CD4-positive, alpha-beta memory T cell (primary cell): Measurements from ENCODE around the gene ALG1. TPM values are rescaled to one million over a fixed set of nuclear protein-coding genes. Genes with fewer than 3 reads are reported as not detected.
"Not testable (repeated sequence)": the region's sequence is repeated elsewhere in the genome, so short reads cannot be mapped to it uniquely, and the experiment has no call there.

Source experiments
- CTCF ChIA-PET: fragments of 350-600 bp; sonication (Branson Sonifier 250); formaldehyde crosslinking; loops from one replicate; lab custom pipeline; 2021; ENCODE audit warnings: inconsistent platforms; ENCODE audit not compliant: partially characterized antibody; lab: Charles Lee
- POLR2A ChIA-PET: fragments of 350-600 bp; sonication (Branson Sonifier 250); formaldehyde crosslinking; loops from one replicate; lab custom pipeline; 2021; ENCODE audit not compliant: partially characterized antibody; lab: Charles Lee
- DNase-seq, 5 donors: peaks; one replicate each; pipeline versions ENCODE4 v3.0.0 to v3.0.0-alpha.2; 2020 to 2022; ENCODE audit warnings: mixed read lengths in 1 of 5
- H3K27ac ChIP-seq: one replicate; pipeline ENCODE4 v1.7.0; 2013; ENCODE audit warnings: low read depth, low read length
- H3K27me3 ChIP-seq: 2 replicates; pipeline ENCODE4 v1.7.0; 2013; ENCODE audit warnings: mild to moderate bottlenecking, low read length, moderate library complexity; ENCODE audit not compliant: insufficient read depth
- H3K36me3 ChIP-seq: 2 replicates; pipeline ENCODE4 v1.7.0; 2013; ENCODE audit warnings: mild to moderate bottlenecking, low read length, moderate library complexity; ENCODE audit not compliant: insufficient read depth
- H3K4me1 ChIP-seq: 2 replicates; pipeline ENCODE4 v1.7.0; 2013; ENCODE audit warnings: mild to moderate bottlenecking, low read length, moderate library complexity; ENCODE audit not compliant: insufficient read depth
- H3K4me3 ChIP-seq, 2 donors: one replicate each; pipeline ENCODE4 v1.7.0; 2013; ENCODE audit warnings: low read length in 2 of 2, mild to moderate bottlenecking in 1 of 2
- H3K9me3 ChIP-seq, 2 donors: one replicate each; pipeline ENCODE4 v1.7.0; 2013; ENCODE audit warnings: low read length in 2 of 2, control low read depth in 1 of 2; ENCODE audit not compliant: control insufficient read depth in 1 of 2
- H3K27ac Mint-ChIP-seq, 7 donors: one replicate each; pipeline ENCODE4 v1.8.0; 2020 to 2021; ENCODE audit warnings: mixed read lengths in 7 of 7, mild to moderate bottlenecking in 6 of 7, inconsistent platforms in 3 of 7, moderate library complexity in 3 of 7
- H3K27me3 Mint-ChIP-seq, 2 donors: one replicate each; pipeline ENCODE4 v1.8.0; 2020 to 2021; ENCODE audit warnings: mixed read lengths in 2 of 2
- H3K36me3 Mint-ChIP-seq, 2 donors: one replicate each; pipeline ENCODE4 v1.8.0; 2020 to 2021; ENCODE audit warnings: mixed read lengths in 2 of 2, inconsistent platforms in 1 of 2, mild to moderate bottlenecking in 1 of 2
- H3K4me1 Mint-ChIP-seq, 4 donors: one replicate each; pipeline ENCODE4 v1.8.0; 2020 to 2021; ENCODE audit warnings: mixed read lengths in 4 of 4, mild to moderate bottlenecking in 1 of 4
- H3K4me3 Mint-ChIP-seq, 8 donors: one replicate each; pipeline ENCODE4 v1.8.0; 2020 to 2021; ENCODE audit warnings: mixed read lengths in 8 of 8, mild to moderate bottlenecking in 7 of 8, moderate library complexity in 6 of 8, inconsistent platforms in 3 of 8
- H3K9me3 Mint-ChIP-seq, 8 donors: one replicate each; pipeline ENCODE4 v1.8.0; 2020 to 2021; ENCODE audit warnings: mixed read lengths in 8 of 8, mild to moderate bottlenecking in 5 of 8, inconsistent platforms in 3 of 8, moderate library complexity in 1 of 8
- intact Hi-C: fragments of 100-400 bp; cut with micrococcal nuclease; formaldehyde crosslinking; loops from one replicate; pipeline ENCODE4 v1.15.1; 2023
- polyA plus RNA-seq, 2 donors: library from polyadenylated mRNA; unstranded; fragments of 300-500 nt; fragmentation: Illumina TruSeq; gene quantifications; one replicate each; pipeline ENCODE4 v1.2.3, GENCODE V29; 2021
- total RNA-seq, 2 experiments: library from RNA; stranded (reverse); gene quantifications; one replicate each; pipeline ENCODE4 v1.2.3, GENCODE V29; 2021

The ALG1 gene
- total and polyA plus RNA-seq, 4 experiments from 2014 or later, result 23.5 to 34.0 (median 27.7) TPM

- CTCF ChIA-PET, result interaction anchor here (0.6 kb wide), 1 partner anchor 16 kb away, joined by 4 read pairs; no protein-coding TSS in a partner anchor
- peak overlapping the region; percentile 56 for H3K27ac ChIP-seq
These were observed 26.8 kb downstream of the ALG1 start for GRCh38 chr16:5098221-5099159.

DNA sequence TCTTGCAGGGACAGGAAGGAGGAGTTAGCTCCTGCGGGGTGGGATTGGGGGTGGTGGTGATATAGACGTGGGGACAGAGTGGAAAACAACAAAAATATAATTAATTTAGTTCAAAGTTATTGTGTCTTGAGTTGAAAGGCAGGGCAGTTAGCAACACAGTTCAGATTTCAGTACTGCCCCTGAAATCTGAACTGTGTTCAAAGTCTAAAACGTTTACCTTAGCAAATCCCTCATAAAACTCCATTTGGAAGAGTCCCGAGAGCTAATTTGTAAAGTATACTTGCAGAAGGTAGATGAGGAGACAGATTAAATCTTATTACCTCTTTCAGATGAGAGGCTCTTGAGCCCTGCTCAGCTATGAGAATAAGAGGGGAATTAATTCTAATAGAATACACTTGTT, 27.5 kb downstream of the ALG1 start:
- H3K36me3 Mint-ChIP-seq, H3K27ac ChIP-seq, CTCF ChIA-PET, H3K4me1 ChIP-seq, DNase-seq, H3K36me3 ChIP-seq, H3K9me3 ChIP-seq, H3K9me3 Mint-ChIP-seq, H3K27me3 ChIP-seq, H3K27me3 Mint-ChIP-seq, H3K4me3 ChIP-seq, intact Hi-C loops: not testable (repeated sequence)
- H3K4me1 Mint-ChIP-seq, result peaks cover 8 to 24% (median 12%) of the 10 kb centered on the region in 4 donors
- peak overlapping the region in 6 of 7 donors; percentile 83 to 99 (median 86) for H3K27ac Mint-ChIP-seq
- peak overlapping the region; percentile 83 to 97 (median 95) for H3K4me3 Mint-ChIP-seq
- POLR2A ChIA-PET, result interaction anchor here (1.6 to 1.9 kb wide), 2 partner anchors 27 to 365 kb away, joined by 5 to 15 read pairs; partner anchors contain the start of genes ALG1, ANKS3 and DNAAF8

More at GRCh38 chr16:5098221-5099159, 26.8 kb downstream of the ALG1 start:
- H3K4me3 Mint-ChIP-seq, result peak overlapping the region; percentile 92 to 97 (median 96)
- POLR2A ChIA-PET, result interaction anchor here (0.8 to 1.9 kb wide), 4 partner anchors 27 to 364 kb away, joined by 5 to 15 read pairs (median 8); partner anchors contain the start of genes ALG1, ANKS3, DNAAF8 and GLYR1
- peak; percentile 73 to 98 (median 98) for DNase-seq
- H3K4me1 Mint-ChIP-seq, result peaks cover 8 to 24% (median 12%) of the 10 kb centered on the region in 4 donors
- H3K36me3 ChIP-seq, intact Hi-C loops, H3K9me3 Mint-ChIP-seq, H3K27me3 Mint-ChIP-seq, H3K27me3 ChIP-seq, H3K4me1 ChIP-seq, H3K36me3 Mint-ChIP-seq, H3K9me3 ChIP-seq: not testable (repeated sequence)
- peak overlapping the region; percentile 87 to 99 (median 99) for H3K27ac Mint-ChIP-seq
- peak overlapping the region in 1 of 2 donors; percentile 51 for H3K4me3 ChIP-seq

DNA sequence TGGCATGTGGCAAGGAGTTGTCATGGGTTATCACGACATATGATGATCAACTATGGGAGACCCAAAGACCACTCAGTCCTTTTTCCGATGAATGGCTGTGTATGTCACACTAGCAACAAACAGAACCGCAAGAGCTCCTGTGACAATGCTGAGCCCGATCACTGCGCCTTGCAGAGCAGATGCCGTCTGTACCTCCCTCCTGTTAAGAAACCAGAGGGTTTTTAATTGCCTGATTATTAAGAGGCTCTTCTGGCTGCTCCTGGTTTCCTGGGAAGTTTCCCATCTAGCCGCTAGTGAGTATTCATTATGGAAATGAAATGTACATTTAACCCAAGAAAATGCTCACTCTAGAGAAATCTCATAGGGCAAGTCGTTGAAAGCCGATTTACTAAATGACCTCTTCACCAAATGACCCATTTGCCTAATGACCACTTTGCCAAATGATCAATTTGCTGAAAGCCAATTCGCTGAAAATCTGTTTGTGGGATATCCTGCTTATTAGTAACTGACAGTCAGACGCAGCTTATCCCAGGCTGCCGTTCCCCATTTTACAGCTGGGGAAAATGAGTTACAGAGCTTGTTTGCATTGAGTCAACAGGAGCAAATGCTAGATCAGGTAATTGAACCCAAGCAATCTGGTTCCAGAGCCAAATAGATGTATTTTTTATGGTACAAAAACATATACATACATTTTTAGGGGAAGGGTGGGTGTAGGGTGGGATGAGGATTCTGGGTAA, 31.8 kb downstream of the ALG1 start:
- H3K4me3 Mint-ChIP-seq, H3K27me3 ChIP-seq, H3K27ac ChIP-seq, H3K27ac Mint-ChIP-seq, H3K36me3 ChIP-seq, H3K9me3 Mint-ChIP-seq, POLR2A ChIA-PET, H3K27me3 Mint-ChIP-seq, H3K9me3 ChIP-seq, H3K4me1 Mint-ChIP-seq, intact Hi-C loops, DNase-seq, H3K4me1 ChIP-seq, H3K4me3 ChIP-seq, CTCF ChIA-PET, H3K36me3 Mint-ChIP-seq: not testable (repeated sequence)

DNA sequence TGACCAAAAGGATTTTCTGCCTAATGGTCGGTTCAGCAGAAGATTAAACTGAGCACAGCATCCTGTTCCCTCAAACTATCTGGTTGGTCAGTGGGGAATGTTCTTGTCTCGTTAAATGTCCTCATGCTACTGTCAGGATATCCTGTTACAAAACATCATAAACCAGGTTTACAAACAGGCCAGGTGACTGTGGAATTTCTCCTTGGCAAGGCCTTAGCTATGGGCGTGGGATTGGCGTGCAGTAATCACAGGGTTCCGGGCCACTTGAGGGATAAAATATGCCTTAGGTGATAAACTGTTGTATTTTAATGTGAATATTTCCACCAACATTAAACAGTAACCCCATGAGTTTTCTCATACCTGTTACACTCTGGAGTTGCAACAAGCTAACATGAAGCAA, 33.4 kb downstream of the ALG1 start:
- H3K27ac ChIP-seq, H3K36me3 Mint-ChIP-seq, DNase-seq, H3K4me3 ChIP-seq, H3K4me1 Mint-ChIP-seq, CTCF ChIA-PET, H3K9me3 Mint-ChIP-seq, H3K27me3 ChIP-seq, H3K4me1 ChIP-seq, H3K36me3 ChIP-seq, H3K27me3 Mint-ChIP-seq, intact Hi-C loops, H3K9me3 ChIP-seq, H3K27ac Mint-ChIP-seq, POLR2A ChIA-PET, H3K4me3 Mint-ChIP-seq: not testable (repeated sequence)

- H3K27me3 Mint-ChIP-seq, result peaks cover 0 to 6% of the 10 kb centered on the region in 2 donors
- H3K4me1 Mint-ChIP-seq, result no peaks in the 10 kb centered on the region
- H3K4me3 ChIP-seq, result no peak overlapping the region
- H3K4me3 Mint-ChIP-seq, result no peak overlapping the region
- ChIA-PET POLR2A (no interaction called here), CTCF (no interaction called here)
- no peaks in the 10 kb centered on the region for H3K36me3 ChIP-seq
- H3K36me3 Mint-ChIP-seq, result no peaks in the 10 kb centered on the region
- intact Hi-C loops, result no loop called here
- no peaks in the 10 kb centered on the region for H3K9me3 ChIP-seq
- H3K27ac ChIP-seq, result no peak overlapping the region
- H3K27ac Mint-ChIP-seq, result no peak overlapping the region
- H3K27me3 ChIP-seq, result no peaks in the 10 kb centered on the region
- H3K9me3 Mint-ChIP-seq, result no peaks in the 10 kb centered on the region
- H3K4me1 ChIP-seq, result no peaks in the 10 kb centered on the region
- no peak for DNase-seq
These were observed 37.0 kb downstream of the ALG1 start for GRCh38 chr16:5108505-5109158.

DNA sequence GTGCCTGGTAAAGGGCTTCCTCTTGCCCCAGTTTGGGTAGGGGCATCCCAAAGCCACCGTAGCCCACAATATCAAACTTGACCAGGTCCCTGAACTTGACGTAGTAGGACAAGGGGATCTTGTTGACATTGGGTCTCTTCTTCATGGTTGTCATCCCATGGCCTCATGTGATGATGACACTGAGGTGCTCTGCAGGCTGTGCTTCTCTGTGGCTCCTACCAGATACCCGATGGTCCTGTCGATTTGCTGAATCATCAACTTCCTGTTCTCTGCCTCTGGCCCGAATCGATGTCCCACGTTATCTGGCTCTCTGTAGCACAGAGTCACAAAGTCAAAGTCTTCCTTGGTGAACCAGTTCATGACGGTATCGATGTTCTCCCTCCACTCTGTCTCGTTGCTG, 39.3 kb downstream of the ALG1 start:
- H3K27ac ChIP-seq, H3K36me3 ChIP-seq, H3K9me3 ChIP-seq, H3K4me3 ChIP-seq, POLR2A ChIA-PET, H3K27me3 ChIP-seq, H3K4me1 ChIP-seq, H3K36me3 Mint-ChIP-seq, H3K4me1 Mint-ChIP-seq, H3K4me3 Mint-ChIP-seq, CTCF ChIA-PET, intact Hi-C loops, DNase-seq, H3K9me3 Mint-ChIP-seq, H3K27me3 Mint-ChIP-seq: not testable (repeated sequence)
- peak overlapping the region in 1 of 7 donors; percentile 32 for H3K27ac Mint-ChIP-seq
